Measurements from ENCODE around the gene NEDD9.

DNA sequence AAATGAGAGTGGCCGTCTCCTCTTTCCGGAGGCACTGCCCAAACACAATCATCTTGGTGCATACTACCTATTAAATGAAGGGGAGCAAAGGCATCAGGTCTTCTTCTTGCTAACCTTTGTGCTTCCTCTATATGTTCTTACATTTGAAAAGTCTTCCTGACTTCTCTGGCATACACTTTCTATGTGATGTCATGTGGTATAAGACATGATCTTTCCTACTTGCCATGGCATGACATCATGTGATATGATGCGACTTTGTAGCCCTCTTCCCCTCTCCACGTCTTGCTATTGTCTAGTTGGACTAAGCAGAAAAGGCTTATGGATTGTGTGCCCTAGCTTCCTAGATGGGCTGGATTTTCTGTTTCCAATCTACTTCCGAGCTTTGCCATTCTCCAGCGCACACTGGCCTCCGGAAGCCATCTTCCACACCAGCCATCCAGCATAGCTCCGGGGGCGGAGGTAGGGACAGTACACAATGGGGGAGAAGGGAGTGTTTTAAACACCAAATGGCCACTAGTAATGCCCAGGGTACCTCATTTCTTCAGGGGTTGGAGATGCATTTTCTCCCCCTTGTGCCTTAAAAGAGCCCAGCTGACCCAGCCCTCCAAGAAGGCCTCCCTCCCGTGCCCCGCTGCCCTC is 8.8 kb upstream of the NEDD9 start:
- TF ChIP-seq MTA3 (IDR thresholded peaks at IDR 0.05; ENCODE audit: borderline replicate concordance, low read length): no peak
- no peak for TF ChIP-seq JUND (IDR thresholded peaks at IDR 0.05; ENCODE audit: low read depth, low read length)
- no peak for TF ChIP-seq TAF1 (IDR thresholded peaks at IDR 0.05; ENCODE audit: borderline replicate concordance, low read depth, low read length)

Measured in GM12878 (cell line).